Measurements from ENCODE around the gene ZSCAN31. TPM values are rescaled to one million over a fixed set of nuclear protein-coding genes. Genes with fewer than 3 reads are reported as not detected.
"Not testable (repeated sequence)": the region's sequence is repeated elsewhere in the genome, so short reads cannot be mapped to it uniquely, and the experiment has no call there.

Gene ZSCAN31
- total RNA-seq, 1 donor from 2014 or later = 1.1 TPM

- no peaks in the 10 kb centered on the region for H3K9me3 Mint-ChIP-seq (ENCODE audit: unreplicated experiment)
- DNase-seq (ENCODE audit: low read depth) (no peak), FAIRE-seq (no peak)
- H3K9ac ChIP-seq (ENCODE audit: low read length) = no peak overlapping the region
- peaks cover 2% of the 10 kb centered on the region for H3K27me3 Mint-ChIP-seq (ENCODE audit: low read depth, unreplicated experiment)
- no peak overlapping the region for H3K4me3 Mint-ChIP-seq (ENCODE audit: unreplicated experiment)
- H4K20me1 ChIP-seq (ENCODE audit: insufficient read depth, low read length) = no peaks in the 10 kb centered on the region
- H3K4me3 ChIP-seq (ENCODE audit: insufficient read depth, low read depth, low read length) = no peak overlapping the region
- H3K27ac ChIP-seq (ENCODE audit: low read depth, low read length) = no peak overlapping the region
- H3K4me2 ChIP-seq (ENCODE audit: low read length) = no peak overlapping the region
- H3K36me3 Mint-ChIP-seq (ENCODE audit: low read depth, unreplicated experiment) = peaks cover 9% of the 10 kb centered on the region
- H3K27ac Mint-ChIP-seq (ENCODE audit: unreplicated experiment) = no peak overlapping the region
- H3K79me2 ChIP-seq (ENCODE audit: insufficient read depth, low read length) = no peaks in the 10 kb centered on the region
- H3K9me3 ChIP-seq (ENCODE audit: insufficient read depth, low read depth, low read length) = no peaks in the 10 kb centered on the region
- no peaks in the 10 kb centered on the region for H3K4me1 ChIP-seq (ENCODE audit: insufficient read depth, low read length)
- no peaks in the 10 kb centered on the region for H3K4me1 Mint-ChIP-seq (ENCODE audit: low read depth, unreplicated experiment)
- no peaks in the 10 kb centered on the region for H3K36me3 ChIP-seq (ENCODE audit: insufficient read depth, low read length)
- H2AFZ ChIP-seq (ENCODE audit: low read depth, low read length) = no peak overlapping the region
- TF ChIP-seq CTCF (IDR thresholded peaks at IDR 0.05; ENCODE audit: insufficient read depth, low read depth, low read length) = no peak
- TF ChIP-seq EZH2 (IDR thresholded peaks at IDR 0.05; ENCODE audit: insufficient read depth, low read length) = no peak
- no peaks in the 10 kb centered on the region for H3K27me3 ChIP-seq (ENCODE audit: insufficient read depth, low read length)
Observed at GRCh38 chr6:28311139-28311823, 24.7 kb downstream of the ZSCAN31 start.

- not testable (repeated sequence) for H3K27me3 Mint-ChIP-seq (ENCODE audit: low read depth, unreplicated experiment); H3K4me1 ChIP-seq (ENCODE audit: insufficient read depth, low read length); H3K9ac ChIP-seq (ENCODE audit: low read length); DNase-seq (ENCODE audit: low read depth); H3K9me3 ChIP-seq (ENCODE audit: insufficient read depth, low read depth, low read length); FAIRE-seq; H3K4me1 Mint-ChIP-seq (ENCODE audit: low read depth, unreplicated experiment); H3K27ac Mint-ChIP-seq (ENCODE audit: unreplicated experiment); H3K27me3 ChIP-seq (ENCODE audit: insufficient read depth, low read length); H3K36me3 Mint-ChIP-seq (ENCODE audit: low read depth, unreplicated experiment); H2AFZ ChIP-seq (ENCODE audit: low read depth, low read length); H3K27ac ChIP-seq (ENCODE audit: low read depth, low read length); H3K4me3 Mint-ChIP-seq (ENCODE audit: unreplicated experiment); H3K4me3 ChIP-seq (ENCODE audit: insufficient read depth, low read depth, low read length); H4K20me1 ChIP-seq (ENCODE audit: insufficient read depth, low read length); H3K9me3 Mint-ChIP-seq (ENCODE audit: unreplicated experiment); H3K36me3 ChIP-seq (ENCODE audit: insufficient read depth, low read length); H3K79me2 ChIP-seq (ENCODE audit: insufficient read depth, low read length); H3K4me2 ChIP-seq (ENCODE audit: low read length)
Observed at GRCh38 chr6:28306363-28306762, 29.6 kb downstream of the ZSCAN31 start.

- no peak overlapping the region for H3K27ac Mint-ChIP-seq (ENCODE audit: unreplicated experiment)
- Histone ChIP-seq H3K4me2 (ENCODE audit: low read length) (no peak overlapping the region), H3K9ac (ENCODE audit: low read length) (no peak overlapping the region), H3K9me3 (ENCODE audit: insufficient read depth, low read depth, low read length) (no peaks in the 10 kb centered on the region), H4K20me1 (ENCODE audit: insufficient read depth, low read length) (no peaks in the 10 kb centered on the region), H3K4me1 (ENCODE audit: insufficient read depth, low read length) (no peaks in the 10 kb centered on the region), H3K27me3 (ENCODE audit: insufficient read depth, low read length) (no peaks in the 10 kb centered on the region), H3K4me3 (ENCODE audit: insufficient read depth, low read depth, low read length) (no peak overlapping the region), H3K27ac (ENCODE audit: low read depth, low read length) (no peak overlapping the region), H3K36me3 (ENCODE audit: insufficient read depth, low read length) (no peaks in the 10 kb centered on the region), H3K79me2 (ENCODE audit: insufficient read depth, low read length) (no peaks in the 10 kb centered on the region), H2AFZ (ENCODE audit: low read depth, low read length) (no peak overlapping the region)
- no peak for TF ChIP-seq CTCF (IDR thresholded peaks at IDR 0.05; ENCODE audit: insufficient read depth, low read depth, low read length)
- TF ChIP-seq EZH2 (IDR thresholded peaks at IDR 0.05; ENCODE audit: insufficient read depth, low read length) = no peak
- no peaks in the 10 kb centered on the region for H3K27me3 Mint-ChIP-seq (ENCODE audit: low read depth, unreplicated experiment)
- no peaks in the 10 kb centered on the region for H3K9me3 Mint-ChIP-seq (ENCODE audit: unreplicated experiment)
- H3K4me1 Mint-ChIP-seq (ENCODE audit: low read depth, unreplicated experiment) = peaks cover 10% of the 10 kb centered on the region
- H3K4me3 Mint-ChIP-seq (ENCODE audit: unreplicated experiment) = no peak overlapping the region
- H3K36me3 Mint-ChIP-seq (ENCODE audit: low read depth, unreplicated experiment) = peaks cover 11% of the 10 kb centered on the region
- FAIRE-seq = no peak
- DNase-seq (ENCODE audit: low read depth) = no peak
Observed at GRCh38 chr6:28303570-28303969, 32.4 kb downstream of the ZSCAN31 start.

Measured in astrocyte (in vitro differentiated cells and primary cell).